Activated effector memory CD4-positive, alpha-beta T cell treated with Interleukin-2 at 50 U/mL for 16 hours (primary cell): ENCODE measurements around the gene INF2.
A peak's percentile ranks its signal among the peaks of the same experiment; 100 is the strongest.
"Not testable (repeated sequence)": the region's sequence is repeated elsewhere in the genome, so short reads cannot be mapped to it uniquely, and the experiment has no call there.

Experiments used
- DNase-seq: peaks from one replicate; pipeline ENCODE4 v3.0.0-alpha.2; 2020

Gene INF2

GRCh38 chr14:104657563-104658324 is 31.7 kb upstream of the INF2 start:
- DNase-seq: no peak

GRCh38 chr14:104658325-104658712 is 31.1 kb upstream of the INF2 start:
- no peak for DNase-seq

- no peak for DNase-seq
Measured at GRCh38 chr14:104659146-104659545, 30.3 kb upstream of the INF2 start.

- DNase-seq: no peak
Measured at GRCh38 chr14:104659764-104660523, 29.5 kb upstream of the INF2 start.

GRCh38 chr14:104660597-104660996 is 28.8 kb upstream of the INF2 start:
- DNase-seq: no peak

GRCh38 chr14:104661086-104661485 is 28.3 kb upstream of the INF2 start:
- no peak for DNase-seq

GRCh38 chr14:104661528-104662157 is 27.8 kb upstream of the INF2 start:
- not testable (repeated sequence) for DNase-seq

GRCh38 chr14:104662472-104662871 is 26.9 kb upstream of the INF2 start:
- not testable (repeated sequence) for DNase-seq

GRCh38 chr14:104664107-104664506 is 25.3 kb upstream of the INF2 start:
- no peak for DNase-seq

GRCh38 chr14:104664588-104664987 is 24.8 kb upstream of the INF2 start:
- no peak for DNase-seq

- no peak for DNase-seq
Measured at GRCh38 chr14:104665114-104665656, 24.2 kb upstream of the INF2 start.

- DNase-seq: peak; percentile 56
Measured at GRCh38 chr14:104665657-104666522, 23.5 kb upstream of the INF2 start.

GRCh38 chr14:104666523-104666895 is 22.9 kb upstream of the INF2 start:
- DNase-seq: not testable (repeated sequence)

GRCh38 chr14:104666981-104667380 is 22.4 kb upstream of the INF2 start:
- no peak for DNase-seq

- no peak for DNase-seq
Measured at GRCh38 chr14:104669697-104670096, 19.7 kb upstream of the INF2 start.

GRCh38 chr14:104671330-104671977 is 18.0 kb upstream of the INF2 start:
- DNase-seq: not testable (repeated sequence)

GRCh38 chr14:104672119-104672518 is 17.3 kb upstream of the INF2 start:
- DNase-seq: not testable (repeated sequence)

- no peak for DNase-seq
Measured at GRCh38 chr14:104673481-104673880, 15.9 kb upstream of the INF2 start.

GRCh38 chr14:104675447-104675846 is 14.0 kb upstream of the INF2 start:
- DNase-seq: no peak

- DNase-seq: no peak
Measured at GRCh38 chr14:104676130-104676693, 13.2 kb upstream of the INF2 start.

- DNase-seq: no peak
Measured at GRCh38 chr14:104676694-104677511, 12.5 kb upstream of the INF2 start.
